WTC11 (cell line): ENCODE results near the gene CCER1. TPM values are rescaled to one million over a fixed set of nuclear protein-coding genes. Genes with fewer than 3 reads are reported as not detected.

ENCODE experiments used
- ATAC-seq: fragments of 200-7000 bp; cut with Tn5 transposase; 2 replicates; pipeline ENCODE4 v1.10.0; 2021; ENCODE audit warnings: mild to moderate bottlenecking, moderate library complexity
- CTCF ChIA-PET: fragments of 300-600 bp; sonication (Branson Sonifier 250); formaldehyde crosslinking; loops from one replicate; lab custom pipeline; 2021; ENCODE audit warnings: antibody characterized with exemption; lab: Charles Lee
- POLR2A ChIA-PET: fragments of 350-600 bp; sonication (Branson Sonifier 250); formaldehyde crosslinking; loops from one replicate; lab custom pipeline; 2021; ENCODE audit warnings: antibody characterized with exemption; lab: Charles Lee
- DNase-seq: peaks from one replicate; pipeline ENCODE4 v3.0.0; 2021; ENCODE audit warnings: low spot score
- H3K27ac Mint-ChIP-seq: 2 replicates; pipeline ENCODE4 v1.8.0; 2021; ENCODE audit warnings: mixed read lengths
- H3K27me3 Mint-ChIP-seq: 2 replicates; pipeline ENCODE4 v1.8.0; 2021; ENCODE audit warnings: low read depth, mild to moderate bottlenecking, moderate library complexity, mixed read lengths
- H3K36me3 Mint-ChIP-seq: 2 replicates; pipeline ENCODE4 v1.8.0; 2021; ENCODE audit warnings: mixed read lengths
- H3K4me1 Mint-ChIP-seq: 2 replicates; pipeline ENCODE4 v1.8.0; 2022; ENCODE audit warnings: mixed read lengths
- H3K4me3 Mint-ChIP-seq: 2 replicates; pipeline ENCODE4 v1.8.0; 2021; ENCODE audit warnings: mild to moderate bottlenecking, moderate library complexity, mixed read lengths
- H3K9me3 Mint-ChIP-seq: 2 replicates; pipeline ENCODE4 v1.8.0; 2021; ENCODE audit warnings: mixed read lengths
- ATF1 ChIP-seq: sonication (generic); formaldehyde crosslinking; IDR thresholded peaks from 2 replicates; pipeline ENCODE4 v1.8.1; 2023; ENCODE audit warnings: mild to moderate bottlenecking, moderate library complexity, missing genetic modification reagents
- CREM ChIP-seq: sonication (generic); formaldehyde crosslinking; IDR thresholded peaks from 2 replicates; pipeline ENCODE4 v1.8.1; 2022; ENCODE audit warnings: mild to moderate bottlenecking, missing genetic modification reagents, moderate library complexity
- ELF4 ChIP-seq: sonication (generic); formaldehyde crosslinking; IDR thresholded peaks from 2 replicates; pipeline ENCODE4 v1.8.1; 2022; ENCODE audit warnings: low read depth, mild to moderate bottlenecking, moderate library complexity, missing genetic modification reagents
- EMX1 ChIP-seq: fragments of 250-450 bp; sonication (Bioruptor Pico); IDR thresholded peaks from 2 replicates; pipeline ENCODE4 v1.8.0; 2021; ENCODE audit warnings: mild to moderate bottlenecking
- ETV6 ChIP-seq: sonication (generic); formaldehyde crosslinking; IDR thresholded peaks from 2 replicates; pipeline ENCODE4 v1.8.1; 2022; ENCODE audit warnings: mild to moderate bottlenecking, missing genetic modification reagents
- GRHL2 ChIP-seq: fragments of 250-450 bp; sonication (Bioruptor Pico); IDR thresholded peaks from 2 replicates; pipeline ENCODE4 v1.8.0; 2022; ENCODE audit warnings: mild to moderate bottlenecking, moderate library complexity; ENCODE audit not compliant: insufficient replicate concordance, severe bottlenecking
- GTF2I ChIP-seq: fragments of 250-450 bp; sonication (Bioruptor Pico); conservative IDR thresholded peaks from 2 replicates; pipeline ENCODE4 v1.4.0; 2021; ENCODE audit warnings: mild to moderate bottlenecking
- JAZF1 ChIP-seq: fragments of 250-450 bp; sonication (Bioruptor Pico); IDR thresholded peaks from 2 replicates; pipeline ENCODE4 v1.9.0; 2021; ENCODE audit warnings: moderate library complexity, mild to moderate bottlenecking, inconsistent platforms
- JUN ChIP-seq: sonication (generic); formaldehyde crosslinking; IDR thresholded peaks from 2 replicates; pipeline ENCODE4 v1.8.0; 2023; ENCODE audit warnings: mild to moderate bottlenecking, missing genetic modification reagents
- NFATC4 ChIP-seq: fragments of 250-450 bp; sonication (Bioruptor Pico); IDR thresholded peaks from 2 replicates; pipeline ENCODE4 v1.9.0; 2021; ENCODE audit warnings: mild to moderate bottlenecking
- NR1H2 ChIP-seq: sonication (generic); formaldehyde crosslinking; IDR thresholded peaks from 2 replicates; pipeline ENCODE4 v1.9.0; 2021; ENCODE audit warnings: mild to moderate bottlenecking, moderate library complexity, missing genetic modification reagents
- NR2C2 ChIP-seq: sonication (generic); formaldehyde crosslinking; IDR thresholded peaks from 2 replicates; pipeline ENCODE4 v1.8.0; 2022; ENCODE audit warnings: mild to moderate bottlenecking, missing genetic modification reagents
- OVOL2 ChIP-seq: fragments of 250-450 bp; sonication (Bioruptor Pico); IDR thresholded peaks from 2 replicates; pipeline ENCODE4 v1.9.0; 2021; ENCODE audit warnings: mild to moderate bottlenecking, borderline replicate concordance
- TCF7 ChIP-seq: sonication (generic); formaldehyde crosslinking; IDR thresholded peaks from 2 replicates; pipeline ENCODE4 v1.8.0; 2022; ENCODE audit warnings: mild to moderate bottlenecking, low read depth, missing genetic modification reagents, moderate library complexity
- TEAD4 ChIP-seq: sonication (generic); formaldehyde crosslinking; IDR thresholded peaks from 2 replicates; pipeline ENCODE4 v1.8.0; 2022; ENCODE audit warnings: mild to moderate bottlenecking, missing genetic modification reagents
- TP53 ChIP-seq: sonication (generic); formaldehyde crosslinking; IDR thresholded peaks from 2 replicates; pipeline ENCODE4 v1.8.1; 2023; ENCODE audit warnings: mild to moderate bottlenecking, missing genetic modification reagents
- ZBTB21 ChIP-seq: sonication (generic); formaldehyde crosslinking; IDR thresholded peaks from 2 replicates; pipeline ENCODE4 v1.8.1; 2023; ENCODE audit warnings: mild to moderate bottlenecking, missing genetic modification reagents, borderline replicate concordance
- ZNF121 ChIP-seq: sonication (generic); formaldehyde crosslinking; IDR thresholded peaks from 2 replicates; pipeline ENCODE4 v1.8.0; 2023; ENCODE audit warnings: missing genetic modification reagents
- ZNF138 ChIP-seq: sonication (generic); formaldehyde crosslinking; conservative IDR thresholded peaks from 2 replicates; pipeline ENCODE4 v1.8.1; 2022; ENCODE audit warnings: mild to moderate bottlenecking, moderate library complexity, missing genetic modification reagents
- ZNF232 ChIP-seq: sonication (generic); formaldehyde crosslinking; IDR thresholded peaks from 2 replicates; pipeline ENCODE4 v1.8.0; 2022; ENCODE audit warnings: mild to moderate bottlenecking, missing genetic modification reagents
- ZNF263 ChIP-seq: sonication (generic); formaldehyde crosslinking; IDR thresholded peaks from 2 replicates; pipeline ENCODE4 v1.8.1; 2022; ENCODE audit warnings: low read depth, mild to moderate bottlenecking, moderate library complexity, missing genetic modification reagents
- ZNF423 ChIP-seq: fragments of 250-450 bp; sonication (Bioruptor Pico); IDR thresholded peaks from 2 replicates; pipeline ENCODE4 v2.1.2; 2022; ENCODE audit warnings: mild to moderate bottlenecking, moderate library complexity
- total RNA-seq: library from RNA; stranded (reverse); gene quantifications from 3 replicates; pipeline ENCODE4 v1.2.3, GENCODE V29; 2021
- TF ChIP-seq, protein P1 (sequence below): sonication (generic); formaldehyde crosslinking; IDR thresholded peaks from 2 replicates; pipeline ENCODE4 v1.8.0; 2023; ENCODE audit warnings: mild to moderate bottlenecking, missing genetic modification reagents
- TF ChIP-seq, protein P2 (sequence below): fragments of 200-600 bp; IDR thresholded peaks from 2 replicates; pipeline ENCODE4 v1.8.0; 2022; ENCODE audit warnings: antibody characterized with exemption
- TF ChIP-seq, protein P3 (sequence below): sonication (generic); formaldehyde crosslinking; IDR thresholded peaks from 2 replicates; pipeline ENCODE4 v1.8.0; 2022; ENCODE audit warnings: mild to moderate bottlenecking, missing genetic modification reagents
- TF ChIP-seq, protein P4 (sequence below): sonication (generic); formaldehyde crosslinking; IDR thresholded peaks from 2 replicates; pipeline ENCODE4 v1.8.0; 2022; ENCODE audit warnings: mild to moderate bottlenecking, missing genetic modification reagents
- TF ChIP-seq, protein P5 (sequence below): fragments of 250-450 bp; sonication (Bioruptor Pico); IDR thresholded peaks from 2 replicates; pipeline ENCODE4 v1.9.0; 2021; ENCODE audit warnings: mild to moderate bottlenecking
- TF ChIP-seq, protein P6 (sequence below): sonication (generic); formaldehyde crosslinking; IDR thresholded peaks from 2 replicates; pipeline ENCODE4 v1.8.1; 2023; ENCODE audit warnings: mild to moderate bottlenecking, missing genetic modification reagents

The CCER1 gene
- total RNA-seq, 1 experiment from 2014 or later: not detected

DNA sequence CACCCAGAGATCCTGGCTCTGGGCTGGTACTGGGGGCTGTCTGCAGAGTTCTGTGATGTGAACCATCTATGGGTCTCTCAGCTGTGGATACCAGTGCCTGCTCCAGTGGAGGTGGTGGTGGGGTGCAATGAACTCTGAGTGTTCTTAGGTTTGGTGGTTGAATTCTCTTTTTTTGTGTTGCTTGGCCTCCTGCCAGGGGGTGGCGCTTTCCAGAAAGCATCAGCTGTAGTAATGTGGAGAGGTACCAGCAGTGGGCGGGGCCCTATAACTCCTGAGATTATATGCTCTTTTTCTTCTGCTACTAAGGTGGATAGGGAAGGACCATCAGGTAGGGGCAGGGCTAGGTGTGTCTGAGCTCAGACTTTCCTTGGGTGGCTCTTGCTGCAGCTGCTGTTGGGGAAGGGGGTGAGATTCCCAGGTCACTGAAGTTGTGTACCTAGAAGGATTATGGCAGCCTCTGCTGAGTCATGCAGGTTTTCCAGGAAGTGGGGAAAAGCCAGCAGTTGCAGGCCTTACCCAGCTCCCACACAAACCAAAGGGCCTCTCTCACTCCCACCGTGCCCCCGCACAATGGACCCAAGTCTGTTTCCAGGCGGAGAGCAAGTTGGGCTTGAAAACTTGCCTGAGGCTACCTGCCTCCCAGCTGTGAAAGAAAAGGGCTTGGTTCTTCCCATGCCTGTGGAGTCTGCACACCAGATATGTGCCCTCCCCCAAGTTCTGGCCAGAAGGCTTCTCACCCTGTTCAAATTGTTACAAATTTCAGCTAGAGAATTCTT, 18.6 kb downstream of the CCER1 start (continued):
- TF ChIP-seq, protein P1, sequence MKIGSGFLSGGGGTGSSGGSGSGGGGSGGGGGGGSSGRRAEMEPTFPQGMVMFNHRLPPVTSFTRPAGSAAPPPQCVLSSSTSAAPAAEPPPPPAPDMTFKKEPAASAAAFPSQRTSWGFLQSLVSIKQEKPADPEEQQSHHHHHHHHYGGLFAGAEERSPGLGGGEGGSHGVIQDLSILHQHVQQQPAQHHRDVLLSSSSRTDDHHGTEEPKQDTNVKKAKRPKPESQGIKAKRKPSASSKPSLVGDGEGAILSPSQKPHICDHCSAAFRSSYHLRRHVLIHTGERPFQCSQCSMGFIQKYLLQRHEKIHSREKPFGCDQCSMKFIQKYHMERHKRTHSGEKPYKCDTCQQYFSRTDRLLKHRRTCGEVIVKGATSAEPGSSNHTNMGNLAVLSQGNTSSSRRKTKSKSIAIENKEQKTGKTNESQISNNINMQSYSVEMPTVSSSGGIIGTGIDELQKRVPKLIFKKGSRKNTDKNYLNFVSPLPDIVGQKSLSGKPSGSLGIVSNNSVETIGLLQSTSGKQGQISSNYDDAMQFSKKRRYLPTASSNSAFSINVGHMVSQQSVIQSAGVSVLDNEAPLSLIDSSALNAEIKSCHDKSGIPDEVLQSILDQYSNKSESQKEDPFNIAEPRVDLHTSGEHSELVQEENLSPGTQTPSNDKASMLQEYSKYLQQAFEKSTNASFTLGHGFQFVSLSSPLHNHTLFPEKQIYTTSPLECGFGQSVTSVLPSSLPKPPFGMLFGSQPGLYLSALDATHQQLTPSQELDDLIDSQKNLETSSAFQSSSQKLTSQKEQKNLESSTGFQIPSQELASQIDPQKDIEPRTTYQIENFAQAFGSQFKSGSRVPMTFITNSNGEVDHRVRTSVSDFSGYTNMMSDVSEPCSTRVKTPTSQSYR (CRISPR knock-in tag): no peak
- TF ChIP-seq ZNF138: no peak
- TF ChIP-seq GTF2I: no peak
- no peak for TF ChIP-seq TEAD4
- no peak for TF ChIP-seq NFATC4 (CRISPR knock-in tag)
- no peak for TF ChIP-seq TP53
- TF ChIP-seq JAZF1 (CRISPR knock-in tag): no peak
- TF ChIP-seq CREM (CRISPR knock-in tag): no peak
- TF ChIP-seq ATF1: no peak
- no peak for TF ChIP-seq ZNF263 (CRISPR knock-in tag)
- TF ChIP-seq TCF7: no peak
- no peak for TF ChIP-seq EMX1 (CRISPR knock-in tag)
- TF ChIP-seq, protein P2, sequence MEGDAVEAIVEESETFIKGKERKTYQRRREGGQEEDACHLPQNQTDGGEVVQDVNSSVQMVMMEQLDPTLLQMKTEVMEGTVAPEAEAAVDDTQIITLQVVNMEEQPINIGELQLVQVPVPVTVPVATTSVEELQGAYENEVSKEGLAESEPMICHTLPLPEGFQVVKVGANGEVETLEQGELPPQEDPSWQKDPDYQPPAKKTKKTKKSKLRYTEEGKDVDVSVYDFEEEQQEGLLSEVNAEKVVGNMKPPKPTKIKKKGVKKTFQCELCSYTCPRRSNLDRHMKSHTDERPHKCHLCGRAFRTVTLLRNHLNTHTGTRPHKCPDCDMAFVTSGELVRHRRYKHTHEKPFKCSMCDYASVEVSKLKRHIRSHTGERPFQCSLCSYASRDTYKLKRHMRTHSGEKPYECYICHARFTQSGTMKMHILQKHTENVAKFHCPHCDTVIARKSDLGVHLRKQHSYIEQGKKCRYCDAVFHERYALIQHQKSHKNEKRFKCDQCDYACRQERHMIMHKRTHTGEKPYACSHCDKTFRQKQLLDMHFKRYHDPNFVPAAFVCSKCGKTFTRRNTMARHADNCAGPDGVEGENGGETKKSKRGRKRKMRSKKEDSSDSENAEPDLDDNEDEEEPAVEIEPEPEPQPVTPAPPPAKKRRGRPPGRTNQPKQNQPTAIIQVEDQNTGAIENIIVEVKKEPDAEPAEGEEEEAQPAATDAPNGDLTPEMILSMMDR: no peak
- TF ChIP-seq, protein P3, sequence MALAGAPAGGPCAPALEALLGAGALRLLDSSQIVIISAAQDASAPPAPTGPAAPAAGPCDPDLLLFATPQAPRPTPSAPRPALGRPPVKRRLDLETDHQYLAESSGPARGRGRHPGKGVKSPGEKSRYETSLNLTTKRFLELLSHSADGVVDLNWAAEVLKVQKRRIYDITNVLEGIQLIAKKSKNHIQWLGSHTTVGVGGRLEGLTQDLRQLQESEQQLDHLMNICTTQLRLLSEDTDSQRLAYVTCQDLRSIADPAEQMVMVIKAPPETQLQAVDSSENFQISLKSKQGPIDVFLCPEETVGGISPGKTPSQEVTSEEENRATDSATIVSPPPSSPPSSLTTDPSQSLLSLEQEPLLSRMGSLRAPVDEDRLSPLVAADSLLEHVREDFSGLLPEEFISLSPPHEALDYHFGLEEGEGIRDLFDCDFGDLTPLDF (CRISPR knock-in tag): no peak
- no peak for TF ChIP-seq OVOL2 (CRISPR knock-in tag)
- TF ChIP-seq, all 79 proteins: peak for 0

DNA sequence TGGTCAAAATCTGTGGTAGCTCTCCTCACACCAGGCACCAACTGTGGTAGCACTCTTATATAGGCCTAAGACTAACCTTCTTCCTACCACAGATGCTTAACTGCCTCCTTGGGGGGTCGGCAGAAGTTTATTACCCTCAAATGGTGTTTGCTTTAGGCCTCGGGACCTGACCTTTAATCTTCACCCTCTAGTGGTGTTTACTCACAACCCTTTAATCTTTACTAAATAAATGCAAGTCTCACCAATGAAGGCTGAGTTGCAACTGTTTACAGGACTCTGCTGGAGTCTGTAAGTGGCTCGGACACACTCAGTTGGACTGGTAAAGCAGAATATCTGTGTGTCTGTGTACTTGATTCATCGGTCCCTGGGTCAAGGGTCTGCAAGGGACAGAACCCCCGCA, 29.4 kb downstream of the CCER1 start:
- CTCF ChIA-PET: no interaction called here
- H3K4me1 Mint-ChIP-seq: no peaks in the 10 kb centered on the region
- TF ChIP-seq NR1H2 (CRISPR knock-in tag) (no peak), ELF4 (CRISPR knock-in tag) (no peak), JAZF1 (CRISPR knock-in tag) (no peak), ZNF232 (no peak), JUN (CRISPR knock-in tag) (no peak), ETV6 (CRISPR knock-in tag) (no peak), GRHL2 (CRISPR knock-in tag) (no peak), ZNF121 (CRISPR knock-in tag) (no peak), NR2C2 (CRISPR knock-in tag) (no peak), ZBTB21 (CRISPR knock-in tag) (no peak), ZNF423 (CRISPR knock-in tag) (no peak), OVOL2 (CRISPR knock-in tag) (no peak)
- TF ChIP-seq, protein P4, sequence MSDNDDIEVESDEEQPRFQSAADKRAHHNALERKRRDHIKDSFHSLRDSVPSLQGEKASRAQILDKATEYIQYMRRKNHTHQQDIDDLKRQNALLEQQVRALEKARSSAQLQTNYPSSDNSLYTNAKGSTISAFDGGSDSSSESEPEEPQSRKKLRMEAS (CRISPR knock-in tag): no peak
- TF ChIP-seq, protein P5, sequence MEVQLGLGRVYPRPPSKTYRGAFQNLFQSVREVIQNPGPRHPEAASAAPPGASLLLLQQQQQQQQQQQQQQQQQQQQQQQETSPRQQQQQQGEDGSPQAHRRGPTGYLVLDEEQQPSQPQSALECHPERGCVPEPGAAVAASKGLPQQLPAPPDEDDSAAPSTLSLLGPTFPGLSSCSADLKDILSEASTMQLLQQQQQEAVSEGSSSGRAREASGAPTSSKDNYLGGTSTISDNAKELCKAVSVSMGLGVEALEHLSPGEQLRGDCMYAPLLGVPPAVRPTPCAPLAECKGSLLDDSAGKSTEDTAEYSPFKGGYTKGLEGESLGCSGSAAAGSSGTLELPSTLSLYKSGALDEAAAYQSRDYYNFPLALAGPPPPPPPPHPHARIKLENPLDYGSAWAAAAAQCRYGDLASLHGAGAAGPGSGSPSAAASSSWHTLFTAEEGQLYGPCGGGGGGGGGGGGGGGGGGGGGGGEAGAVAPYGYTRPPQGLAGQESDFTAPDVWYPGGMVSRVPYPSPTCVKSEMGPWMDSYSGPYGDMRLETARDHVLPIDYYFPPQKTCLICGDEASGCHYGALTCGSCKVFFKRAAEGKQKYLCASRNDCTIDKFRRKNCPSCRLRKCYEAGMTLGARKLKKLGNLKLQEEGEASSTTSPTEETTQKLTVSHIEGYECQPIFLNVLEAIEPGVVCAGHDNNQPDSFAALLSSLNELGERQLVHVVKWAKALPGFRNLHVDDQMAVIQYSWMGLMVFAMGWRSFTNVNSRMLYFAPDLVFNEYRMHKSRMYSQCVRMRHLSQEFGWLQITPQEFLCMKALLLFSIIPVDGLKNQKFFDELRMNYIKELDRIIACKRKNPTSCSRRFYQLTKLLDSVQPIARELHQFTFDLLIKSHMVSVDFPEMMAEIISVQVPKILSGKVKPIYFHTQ (CRISPR knock-in tag): no peak
- TF ChIP-seq, protein P6, sequence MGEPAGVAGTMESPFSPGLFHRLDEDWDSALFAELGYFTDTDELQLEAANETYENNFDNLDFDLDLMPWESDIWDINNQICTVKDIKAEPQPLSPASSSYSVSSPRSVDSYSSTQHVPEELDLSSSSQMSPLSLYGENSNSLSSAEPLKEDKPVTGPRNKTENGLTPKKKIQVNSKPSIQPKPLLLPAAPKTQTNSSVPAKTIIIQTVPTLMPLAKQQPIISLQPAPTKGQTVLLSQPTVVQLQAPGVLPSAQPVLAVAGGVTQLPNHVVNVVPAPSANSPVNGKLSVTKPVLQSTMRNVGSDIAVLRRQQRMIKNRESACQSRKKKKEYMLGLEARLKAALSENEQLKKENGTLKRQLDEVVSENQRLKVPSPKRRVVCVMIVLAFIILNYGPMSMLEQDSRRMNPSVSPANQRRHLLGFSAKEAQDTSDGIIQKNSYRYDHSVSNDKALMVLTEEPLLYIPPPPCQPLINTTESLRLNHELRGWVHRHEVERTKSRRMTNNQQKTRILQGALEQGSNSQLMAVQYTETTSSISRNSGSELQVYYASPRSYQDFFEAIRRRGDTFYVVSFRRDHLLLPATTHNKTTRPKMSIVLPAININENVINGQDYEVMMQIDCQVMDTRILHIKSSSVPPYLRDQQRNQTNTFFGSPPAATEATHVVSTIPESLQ (CRISPR knock-in tag): no peak

More for the DNA sequence above, 29.4 kb downstream of the CCER1 start:
- DNase-seq (no peak), ATAC-seq (peak; percentile 46; the same call in 1 of the 2 replicates)
- no peak overlapping the region for H3K4me3 Mint-ChIP-seq
- H3K27me3 Mint-ChIP-seq: peaks cover 52% of the 10 kb centered on the region
- peaks cover 29% of the 10 kb centered on the region for H3K9me3 Mint-ChIP-seq
- POLR2A ChIA-PET: no interaction called here
- H3K27ac Mint-ChIP-seq: no peak overlapping the region
- H3K36me3 Mint-ChIP-seq: peaks cover 23% of the 10 kb centered on the region
